Retinal pigment epithelial cell (primary cell): ENCODE data around the gene SIN3B.
"Not testable (repeated sequence)": the region's sequence is repeated elsewhere in the genome, so short reads cannot be mapped to it uniquely, and the experiment has no call there.

Experiments used
- DNase-seq: peaks from one replicate; pipeline ENCODE4 v3.0.0-alpha.2; 2010; ENCODE audit warnings: low read depth
- H3K4me3 ChIP-seq: 2 replicates; pipeline ENCODE4 v1.5.1; 2011; ENCODE audit warnings: mild to moderate bottlenecking, low read length, control low read depth, moderate library complexity
- TF ChIP-seq, protein P1 (sequence below): conservative IDR thresholded peaks from 2 replicates; pipeline ENCODE4 v1.5.1; 2011; ENCODE audit warnings: low read depth, low read length, control low read depth, inconsistent platforms

SIN3B gene

DNA sequence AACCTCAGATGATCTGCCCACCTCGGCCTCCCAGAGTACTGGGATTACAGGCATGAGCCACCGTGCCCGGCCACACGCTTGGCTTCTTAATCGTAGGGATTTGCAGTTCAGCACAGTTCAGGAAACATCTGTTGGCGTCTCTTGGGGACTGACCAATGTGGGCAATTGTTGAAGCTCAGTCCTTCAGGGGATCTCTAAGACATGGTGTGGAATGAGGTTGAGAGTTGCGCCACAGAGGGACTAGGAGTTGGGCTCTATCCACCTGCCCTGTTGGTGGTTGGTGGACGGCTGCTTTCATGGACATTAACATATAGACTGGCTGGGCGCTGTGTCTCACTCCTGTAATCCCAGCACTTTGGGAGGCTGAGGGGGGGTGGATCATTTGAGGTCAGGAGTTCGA is 37.3 kb upstream of the SIN3B start:
- TF ChIP-seq, protein P1, sequence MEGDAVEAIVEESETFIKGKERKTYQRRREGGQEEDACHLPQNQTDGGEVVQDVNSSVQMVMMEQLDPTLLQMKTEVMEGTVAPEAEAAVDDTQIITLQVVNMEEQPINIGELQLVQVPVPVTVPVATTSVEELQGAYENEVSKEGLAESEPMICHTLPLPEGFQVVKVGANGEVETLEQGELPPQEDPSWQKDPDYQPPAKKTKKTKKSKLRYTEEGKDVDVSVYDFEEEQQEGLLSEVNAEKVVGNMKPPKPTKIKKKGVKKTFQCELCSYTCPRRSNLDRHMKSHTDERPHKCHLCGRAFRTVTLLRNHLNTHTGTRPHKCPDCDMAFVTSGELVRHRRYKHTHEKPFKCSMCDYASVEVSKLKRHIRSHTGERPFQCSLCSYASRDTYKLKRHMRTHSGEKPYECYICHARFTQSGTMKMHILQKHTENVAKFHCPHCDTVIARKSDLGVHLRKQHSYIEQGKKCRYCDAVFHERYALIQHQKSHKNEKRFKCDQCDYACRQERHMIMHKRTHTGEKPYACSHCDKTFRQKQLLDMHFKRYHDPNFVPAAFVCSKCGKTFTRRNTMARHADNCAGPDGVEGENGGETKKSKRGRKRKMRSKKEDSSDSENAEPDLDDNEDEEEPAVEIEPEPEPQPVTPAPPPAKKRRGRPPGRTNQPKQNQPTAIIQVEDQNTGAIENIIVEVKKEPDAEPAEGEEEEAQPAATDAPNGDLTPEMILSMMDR = no peak
- no peak overlapping the region for H3K4me3 ChIP-seq
- no peak for DNase-seq

DNA sequence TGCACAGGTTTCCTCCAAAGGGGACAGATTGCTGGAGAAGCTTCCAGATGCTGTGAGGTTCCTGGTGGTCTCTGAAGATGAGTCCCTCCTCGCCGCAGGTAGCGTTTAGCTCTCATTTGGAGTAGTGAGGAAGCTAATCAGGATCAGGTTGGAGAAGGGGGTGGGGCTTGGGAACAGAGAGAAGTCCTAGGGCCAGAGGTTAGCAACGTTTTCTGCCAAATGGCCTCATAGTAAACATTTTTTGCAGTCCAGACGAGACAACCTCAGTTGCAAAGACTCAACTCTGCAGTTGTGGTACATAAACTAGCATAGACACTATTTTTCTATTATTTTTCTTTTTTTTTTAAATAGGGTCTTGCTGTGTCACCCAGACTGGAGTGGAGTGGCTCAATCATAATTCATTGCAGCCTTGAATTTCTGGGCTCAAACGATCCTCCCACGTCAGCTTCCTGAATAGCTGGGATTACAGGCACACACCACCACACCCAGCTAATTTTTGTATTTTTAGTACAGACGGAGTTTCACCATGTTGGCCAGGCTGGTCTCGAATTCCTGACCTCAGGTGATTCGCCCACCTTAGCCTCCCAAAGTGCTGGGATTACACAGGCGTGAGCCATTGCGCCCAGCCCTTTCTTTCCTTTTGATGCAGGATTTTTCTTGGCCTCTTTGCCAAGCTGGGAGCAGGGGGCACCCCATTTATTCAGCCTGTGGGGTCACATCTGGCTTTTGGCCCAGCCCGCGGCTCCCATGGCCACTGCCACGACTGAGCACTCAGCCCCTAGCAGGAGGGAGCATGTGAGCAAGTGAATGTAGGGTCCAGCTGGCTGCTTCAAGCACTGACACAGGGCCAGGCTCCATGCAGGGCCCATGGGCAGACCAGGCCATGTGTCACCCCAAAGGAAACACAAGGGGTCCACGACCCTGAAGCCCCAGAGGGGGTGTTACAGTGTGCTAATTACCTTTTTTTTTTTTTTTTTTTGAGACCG is 34.4 kb upstream of the SIN3B start:
- TF ChIP-seq, protein P1 = no peak
- DNase-seq = no peak
- H3K4me3 ChIP-seq = no peak overlapping the region

DNA sequence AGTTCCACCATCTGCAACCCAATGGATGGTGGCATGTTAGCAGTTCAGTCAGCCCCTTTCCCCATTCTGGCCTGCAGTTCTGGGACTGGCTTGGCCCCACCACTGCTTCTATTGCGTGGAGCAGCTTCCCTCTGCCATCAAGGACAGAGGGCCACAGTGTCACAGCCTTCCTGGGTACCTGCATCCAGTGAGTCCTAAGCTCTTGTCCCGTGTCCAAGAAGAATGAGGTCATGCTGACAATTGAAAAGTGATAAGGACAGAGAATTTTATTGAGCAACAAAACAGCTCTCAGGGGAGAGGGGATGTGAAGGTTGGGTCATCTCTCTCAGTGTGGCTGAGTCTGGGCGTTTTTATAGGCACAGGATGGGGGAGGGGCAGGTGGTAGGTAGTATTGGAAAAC is 33.5 kb upstream of the SIN3B start:
- TF ChIP-seq, protein P1 = no peak
- no peak overlapping the region for H3K4me3 ChIP-seq
- no peak for DNase-seq

DNA sequence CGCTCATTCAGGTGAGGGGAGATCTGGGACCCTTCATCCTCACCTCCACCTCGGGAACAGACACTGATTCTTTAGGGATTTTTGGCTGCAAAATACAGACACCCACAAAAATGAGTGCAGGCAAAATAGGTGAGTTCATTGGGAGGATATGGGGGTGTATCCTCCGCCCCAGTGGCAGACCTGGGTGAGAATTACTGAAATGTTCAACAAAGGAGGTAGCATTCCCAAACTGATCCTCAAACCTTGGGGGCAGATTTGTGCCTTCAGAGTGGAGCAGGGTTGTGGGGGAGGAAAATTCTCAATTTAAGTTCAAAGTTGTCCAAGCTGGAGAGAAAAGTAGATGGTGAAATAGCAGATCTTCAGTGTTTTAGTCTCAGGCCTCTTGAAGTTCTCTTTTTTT is 31.3 kb upstream of the SIN3B start:
- no peak overlapping the region for H3K4me3 ChIP-seq
- TF ChIP-seq, protein P1 = no peak
- DNase-seq = no peak

DNA sequence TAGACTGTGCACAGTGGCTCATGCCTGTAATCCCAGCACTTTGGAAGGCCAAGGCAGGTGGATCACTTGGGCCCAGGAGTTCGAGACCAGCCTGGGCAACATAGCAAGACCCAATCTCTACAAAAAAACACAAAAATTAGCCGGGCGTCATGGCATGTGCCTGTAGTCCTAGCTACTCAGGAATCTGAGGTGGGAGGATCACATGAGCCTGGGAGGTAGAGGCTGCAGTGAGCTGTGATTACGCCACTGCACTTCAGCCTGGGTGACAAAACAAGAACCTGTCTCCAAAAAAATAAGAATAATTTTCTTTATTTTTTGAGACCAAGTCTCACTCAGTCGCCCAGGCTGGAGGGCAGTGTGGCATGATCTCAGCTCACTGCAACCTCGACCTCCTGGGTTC is 30.9 kb upstream of the SIN3B start:
- not testable (repeated sequence) for DNase-seq, H3K4me3 ChIP-seq

DNA sequence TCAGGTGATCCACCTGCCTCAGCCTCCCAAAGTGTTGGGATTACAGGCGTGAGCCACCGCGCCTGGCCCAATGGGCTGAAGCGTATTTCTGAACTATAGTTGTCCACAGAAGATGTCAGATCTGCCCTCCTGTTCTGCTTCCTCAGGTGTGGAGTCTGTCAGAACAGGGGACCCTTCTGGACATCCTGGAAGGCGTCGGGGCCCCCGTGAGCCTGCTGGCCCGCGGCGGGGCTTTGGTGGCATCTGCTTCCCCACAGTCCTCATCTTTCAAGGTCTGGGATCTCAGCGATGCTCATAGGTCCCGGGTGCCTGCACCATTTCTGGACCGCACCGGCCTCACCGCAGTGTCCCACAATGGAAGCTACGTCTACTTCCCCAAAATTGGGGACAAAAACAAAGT is 29.5 kb upstream of the SIN3B start:
- DNase-seq = no peak
- H3K4me3 ChIP-seq = no peak overlapping the region
- TF ChIP-seq, protein P1 = no peak

DNA sequence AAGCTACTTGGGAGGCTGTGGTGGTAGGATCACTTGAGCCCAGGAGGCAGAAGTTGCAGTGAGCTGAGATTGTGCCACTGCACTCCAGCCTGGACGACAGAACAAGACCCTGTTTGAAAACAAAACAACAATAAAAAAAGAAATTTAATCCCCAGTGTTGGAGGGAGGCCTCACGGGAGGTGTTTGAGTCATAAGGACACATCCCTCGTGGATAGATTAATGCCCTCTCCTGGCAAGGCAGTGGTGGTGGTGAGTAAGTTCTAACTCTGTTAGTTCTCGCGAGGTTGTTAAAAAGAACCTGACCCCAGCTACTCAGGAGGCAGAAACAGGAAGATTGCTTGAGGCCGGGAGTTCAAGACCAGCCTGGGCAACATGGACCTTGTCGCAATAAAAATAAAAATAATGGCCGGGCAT is 27.6 kb upstream of the SIN3B start:
- TF ChIP-seq, protein P1 = peak; percentile 21
- DNase-seq = peak; percentile 60
- no peak overlapping the region for H3K4me3 ChIP-seq
